Measurements from ENCODE around the gene JMJD8.
A peak's percentile ranks its signal among the peaks of the same experiment; 100 is the strongest.
"Not testable (repeated sequence)": the region's sequence is repeated elsewhere in the genome, so short reads cannot be mapped to it uniquely, and the experiment has no call there.

Gene JMJD8

DNA sequence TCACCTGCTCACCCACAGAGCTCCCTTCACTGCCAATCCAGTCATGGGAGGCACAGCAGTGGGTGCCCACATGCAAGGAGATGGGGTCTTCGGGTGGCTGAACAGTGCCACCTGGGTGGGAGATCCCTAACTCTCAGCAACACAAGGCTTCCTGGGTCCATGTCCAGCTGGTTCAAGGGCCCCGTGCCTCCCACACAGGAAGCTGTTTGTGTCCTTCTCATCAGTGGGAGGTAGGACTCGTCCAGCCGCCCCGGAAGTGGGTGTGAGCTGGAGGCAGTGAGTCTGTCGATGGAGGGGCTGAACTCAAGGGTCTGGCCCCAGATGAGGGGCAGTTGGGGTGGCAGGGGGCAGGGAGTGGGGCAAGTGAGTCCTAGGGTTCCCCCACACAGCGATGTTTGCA lies 19.9 kb upstream of the JMJD8 start:
- DNase-seq (ENCODE audit: low read depth in 1 of 2, low spot score in 1 of 2) = no peak
- in situ Hi-C loops (cut with HindIII; ENCODE audit: low pct_unique_long_range_greater_than_20kb, low sequenced_read_pairs) = loop anchor here (25.0 kb wide), 1 partner anchor 283 kb away; the partner anchor contains the start of gene SOX8
- no peak for TF ChIP-seq JUND (IDR thresholded peaks at IDR 0.05; ENCODE audit: low read depth)

DNA sequence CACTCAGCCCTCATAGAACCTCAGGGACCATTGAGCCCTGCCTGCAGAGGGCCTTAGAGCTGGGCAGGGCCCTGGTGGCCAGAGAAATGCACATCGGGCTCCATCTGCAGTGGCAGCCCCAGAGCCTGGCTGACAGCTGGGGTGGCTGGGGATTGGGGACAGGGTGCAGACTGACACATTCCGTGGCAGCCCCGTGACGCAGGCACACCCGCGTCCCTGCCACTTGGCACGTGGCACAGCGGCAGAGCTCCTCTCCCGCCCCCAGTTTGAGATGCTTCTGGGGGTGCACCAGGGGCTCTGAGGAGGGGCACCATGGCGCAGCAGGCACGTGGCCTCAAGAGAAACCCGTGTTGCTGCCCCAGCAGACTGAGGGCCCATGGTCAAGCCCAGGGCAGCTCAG lies 19.3 kb upstream of the JMJD8 start:
- TF ChIP-seq JUND (IDR thresholded peaks at IDR 0.05; ENCODE audit: low read depth) = no peak
- in situ Hi-C loops (cut with HindIII; ENCODE audit: low pct_unique_long_range_greater_than_20kb, low sequenced_read_pairs) = loop anchor here (25.0 kb wide), 1 partner anchor 284 kb away; the partner anchor contains the start of gene SOX8
- DNase-seq (ENCODE audit: low read depth in 1 of 2, low spot score in 1 of 2) = no peak

DNA sequence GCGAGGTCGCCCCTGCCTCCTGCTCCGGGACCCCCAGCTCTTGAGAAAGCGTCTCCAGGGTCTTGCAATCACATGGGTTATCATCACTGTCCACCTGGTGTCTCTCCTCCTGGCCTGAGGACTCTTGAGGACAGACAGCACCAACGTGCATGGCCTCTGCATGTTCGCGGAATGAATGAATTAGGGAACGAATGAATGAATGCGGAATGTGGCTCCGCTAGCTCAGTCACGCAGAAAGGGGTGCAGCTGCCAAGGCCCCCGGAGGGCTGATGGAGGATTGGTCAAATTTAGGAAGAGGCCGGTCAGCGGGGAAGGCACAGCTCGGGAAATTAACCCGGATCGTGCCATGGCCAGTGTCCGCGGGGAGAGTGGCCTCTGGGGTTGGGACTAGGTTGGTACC lies 18.2 kb upstream of the JMJD8 start:
- TF ChIP-seq JUND (IDR thresholded peaks at IDR 0.05; ENCODE audit: low read depth) = no peak
- in situ Hi-C loops (cut with HindIII; ENCODE audit: low pct_unique_long_range_greater_than_20kb, low sequenced_read_pairs) = loop anchor here (25.0 kb wide), 1 partner anchor 285 kb away; the partner anchor contains the start of gene SOX8
- no peak for DNase-seq (ENCODE audit: low read depth in 1 of 2, low spot score in 1 of 2)

DNA sequence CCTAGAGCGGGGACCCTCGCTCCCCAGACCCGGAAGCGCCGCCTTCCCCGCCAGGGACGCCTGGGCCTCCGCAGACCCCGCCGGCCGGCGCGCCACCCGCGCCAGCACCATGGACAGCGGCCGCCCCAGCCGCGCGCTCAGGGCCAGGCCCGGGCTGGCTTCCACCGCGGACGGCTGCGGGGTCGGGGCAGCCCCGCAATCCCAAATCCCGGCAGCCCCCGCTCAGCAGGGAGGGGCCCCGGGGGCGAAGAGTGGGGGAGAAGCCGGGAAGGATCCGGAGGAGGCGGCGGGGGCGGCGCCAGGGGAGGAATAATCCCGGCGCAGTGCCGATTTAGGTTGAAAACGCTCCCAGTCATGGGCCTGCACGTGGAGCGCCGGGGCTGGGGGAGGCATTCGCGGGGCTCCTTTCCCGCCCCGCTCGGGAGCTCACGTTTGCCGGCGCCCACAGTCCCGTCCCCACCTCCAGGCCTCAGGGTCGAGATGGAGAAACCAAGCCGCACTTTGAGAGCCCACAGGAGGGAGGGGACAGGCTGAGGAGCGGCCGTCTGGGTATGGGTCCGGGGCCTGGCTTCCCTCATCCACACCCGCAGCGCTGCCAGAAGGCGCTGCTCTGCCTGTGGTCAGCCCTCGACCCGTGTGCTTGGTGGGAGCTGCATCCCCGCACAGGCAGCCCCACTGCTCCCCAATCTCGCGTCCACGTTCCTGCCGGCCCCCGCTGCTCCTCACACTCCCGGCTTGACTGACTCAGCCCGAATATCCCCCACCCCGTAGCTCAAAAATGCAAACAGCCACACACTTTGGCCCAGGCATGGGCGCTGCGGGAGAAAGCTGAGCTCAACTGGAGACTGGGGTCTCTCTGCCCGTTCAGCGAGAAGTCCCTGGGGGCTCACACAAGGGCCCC lies 16.8 kb upstream of the JMJD8 start:
- DNase-seq (ENCODE audit: low read depth in 1 of 2, low spot score in 1 of 2) = peak; percentile 40 to 59
- in situ Hi-C loops (cut with HindIII; ENCODE audit: low pct_unique_long_range_greater_than_20kb, low sequenced_read_pairs) = loop anchor here (25.0 kb wide), 1 partner anchor 286 kb away; the partner anchor contains the start of gene SOX8
- TF ChIP-seq JUND (IDR thresholded peaks at IDR 0.05; ENCODE audit: low read depth) = no peak

DNA sequence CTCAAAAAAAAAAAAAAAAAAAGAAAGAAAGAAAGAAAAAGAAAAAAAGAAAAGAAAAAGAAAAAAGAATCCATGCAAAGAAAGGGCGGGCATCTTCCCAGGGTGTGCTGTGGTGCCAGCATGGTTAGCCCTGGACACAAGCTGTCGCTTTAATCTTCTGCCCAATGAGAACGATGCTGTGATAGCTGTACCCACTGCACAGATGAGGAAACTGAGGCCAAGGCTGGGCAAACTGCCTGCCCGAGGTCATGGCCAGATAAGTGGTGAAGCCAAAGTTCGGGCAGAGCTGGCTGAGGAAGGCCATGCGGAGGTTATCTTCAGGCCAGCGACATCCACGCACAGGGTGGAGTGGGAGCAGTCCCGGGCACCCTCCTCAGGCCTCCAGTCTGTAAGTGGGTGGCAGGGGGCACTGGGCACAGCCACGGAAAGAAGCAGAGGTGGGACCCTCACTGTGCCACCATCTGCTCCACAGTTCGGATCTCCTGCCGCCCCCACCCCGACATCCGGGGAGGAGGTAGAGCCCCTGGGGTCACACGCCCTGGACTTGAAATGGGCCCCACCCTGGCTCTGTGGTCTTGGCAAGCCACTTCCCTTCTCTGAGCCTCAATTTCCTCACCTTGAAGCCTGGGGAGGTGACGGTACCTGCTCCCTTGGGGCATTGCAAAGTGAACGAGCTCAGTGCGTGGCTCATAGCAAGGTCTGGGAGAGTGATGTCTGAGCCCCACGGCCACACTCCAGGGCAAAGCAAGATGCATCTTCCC lies 15.0 kb upstream of the JMJD8 start:
- no peak for DNase-seq (ENCODE audit: low read depth in 1 of 2, low spot score in 1 of 2)
- no peak for TF ChIP-seq JUND (IDR thresholded peaks at IDR 0.05; ENCODE audit: low read depth)
- in situ Hi-C loops (cut with HindIII; ENCODE audit: low pct_unique_long_range_greater_than_20kb, low sequenced_read_pairs) = no loop called here

DNA sequence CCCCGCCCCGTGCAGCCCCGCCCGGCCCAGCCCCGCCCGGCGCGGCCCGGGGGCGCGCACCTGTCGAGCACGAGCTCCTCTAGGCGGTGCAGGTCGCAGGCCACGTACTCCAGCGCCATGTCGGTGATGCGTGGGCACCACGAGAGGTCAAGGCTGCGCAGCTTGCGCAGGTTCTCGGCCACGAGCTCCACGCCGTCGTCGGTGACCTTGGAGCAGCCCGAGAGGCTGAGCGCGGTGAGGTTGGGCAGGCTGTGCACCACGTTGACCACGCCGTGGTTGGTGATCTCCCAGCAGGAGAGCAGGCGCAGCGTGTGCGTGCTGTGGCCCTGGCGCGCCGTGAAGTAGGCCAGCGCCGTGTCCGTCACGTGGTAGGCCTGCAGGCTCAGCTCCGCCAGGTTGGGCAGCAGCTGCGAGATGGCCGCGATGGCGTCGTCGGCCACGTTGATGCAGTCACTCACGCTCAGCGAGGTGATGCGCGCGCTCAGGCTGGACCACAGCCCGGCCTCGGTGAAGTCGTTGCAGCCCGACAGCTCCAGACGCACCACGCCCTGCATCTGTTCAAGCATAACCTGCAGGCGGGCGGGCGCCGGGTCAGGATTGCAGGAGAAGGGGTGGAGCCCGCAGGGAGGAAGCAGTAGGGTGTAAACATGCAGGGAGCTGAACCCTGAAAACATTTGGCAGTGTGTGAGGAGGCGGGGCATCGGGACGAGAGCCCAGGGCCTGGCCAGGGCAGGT lies 11.4 kb upstream of the JMJD8 start:
- in situ Hi-C loops (cut with HindIII; ENCODE audit: low pct_unique_long_range_greater_than_20kb, low sequenced_read_pairs) = no loop called here
- DNase-seq (ENCODE audit: low read depth in 1 of 2, low spot score in 1 of 2) = no peak
- TF ChIP-seq JUND (IDR thresholded peaks at IDR 0.05; ENCODE audit: low read depth) = no peak

DNA sequence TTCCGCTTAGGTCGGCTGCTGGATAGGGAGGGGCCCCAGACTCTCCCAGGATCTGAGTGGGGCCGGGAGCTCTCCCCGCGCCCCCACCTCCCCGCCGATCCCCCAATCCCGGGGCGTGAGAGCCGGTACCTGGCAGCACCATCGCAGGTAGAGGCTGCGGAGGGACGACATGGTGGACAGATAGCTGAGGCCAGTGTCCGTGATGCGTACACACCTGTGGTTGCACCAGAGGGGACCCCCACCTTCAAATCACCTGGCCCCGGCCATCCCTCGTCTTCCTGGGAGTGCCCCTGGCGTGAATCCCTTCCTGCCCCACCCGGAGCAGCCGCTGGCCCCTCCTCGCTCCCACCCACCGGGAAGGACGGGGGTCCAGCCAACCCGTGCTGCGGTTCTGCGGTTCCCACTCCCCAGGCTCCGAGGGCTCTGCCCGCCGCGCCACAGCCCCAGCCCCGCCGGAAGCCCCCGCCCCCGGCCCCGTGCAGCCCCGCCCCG lies 10.8 kb upstream of the JMJD8 start:
- TF ChIP-seq JUND (IDR thresholded peaks at IDR 0.05; ENCODE audit: low read depth) = no peak
- DNase-seq (ENCODE audit: low read depth in 1 of 2, low spot score in 1 of 2) = no peak
- in situ Hi-C loops (cut with HindIII; ENCODE audit: low pct_unique_long_range_greater_than_20kb, low sequenced_read_pairs) = no loop called here

DNA sequence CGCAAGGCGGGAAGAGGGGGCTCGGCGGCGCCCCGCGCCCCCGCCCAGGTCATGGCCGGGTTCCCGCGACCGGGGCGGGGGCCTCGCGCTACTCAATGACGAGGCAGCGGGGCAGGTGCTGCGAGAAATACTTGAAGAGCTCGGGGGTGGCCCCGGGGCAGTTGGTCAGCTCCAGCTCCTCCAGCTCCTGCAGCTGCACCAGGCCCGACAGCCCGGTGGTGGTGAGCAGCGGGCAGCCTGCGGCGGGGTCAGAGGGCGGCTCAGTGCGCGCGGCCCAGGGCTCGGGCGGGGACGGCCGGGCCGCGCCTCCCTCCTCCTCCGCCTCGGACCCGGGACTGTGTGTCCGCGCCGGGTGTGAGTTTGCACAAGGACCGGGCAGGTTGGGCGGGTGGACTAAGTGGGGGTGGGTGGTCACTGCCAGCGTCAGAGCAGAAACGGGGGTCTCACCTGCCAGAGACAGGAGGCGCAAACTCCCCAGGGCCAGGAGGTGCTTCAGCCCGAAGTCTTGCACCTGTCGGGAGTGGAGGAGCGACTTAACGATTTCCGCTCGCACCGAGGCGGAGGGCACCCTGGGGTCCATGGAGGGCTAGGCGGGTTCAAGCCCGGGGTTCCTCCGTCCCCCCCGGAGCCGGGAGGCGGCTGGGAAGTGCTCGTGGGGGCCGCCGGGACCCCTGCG lies 10.2 kb upstream of the JMJD8 start:
- no peak for TF ChIP-seq JUND (IDR thresholded peaks at IDR 0.05; ENCODE audit: low read depth)
- no peak for DNase-seq (ENCODE audit: low read depth in 1 of 2, low spot score in 1 of 2)
- in situ Hi-C loops (cut with HindIII; ENCODE audit: low pct_unique_long_range_greater_than_20kb, low sequenced_read_pairs) = no loop called here

DNA sequence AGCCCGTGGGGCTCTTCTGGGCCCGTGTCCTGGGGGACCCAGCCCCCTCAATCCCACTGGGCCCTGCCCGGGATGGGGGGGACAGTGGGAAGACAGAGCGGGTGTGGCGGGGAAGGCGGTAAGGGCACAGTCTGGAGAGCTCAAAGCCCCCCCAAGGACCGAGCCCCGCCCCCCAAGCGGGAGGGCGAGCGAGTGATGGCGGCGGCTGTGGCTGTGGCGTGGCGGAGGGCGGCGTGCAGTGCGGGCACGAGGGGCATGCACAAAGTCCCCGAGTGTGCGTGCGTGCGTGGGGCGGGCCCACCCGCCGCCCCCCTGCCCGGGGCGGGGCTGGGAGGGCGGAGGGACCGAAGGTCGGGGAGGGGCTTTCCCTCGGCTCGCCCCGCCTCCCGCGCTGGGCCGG lies 9.6 kb upstream of the JMJD8 start:
- DNase-seq (ENCODE audit: low read depth in 1 of 2, low spot score in 1 of 2) = no peak
- in situ Hi-C loops (cut with HindIII; ENCODE audit: low pct_unique_long_range_greater_than_20kb, low sequenced_read_pairs) = no loop called here
- no peak for TF ChIP-seq JUND (IDR thresholded peaks at IDR 0.05; ENCODE audit: low read depth)

DNA sequence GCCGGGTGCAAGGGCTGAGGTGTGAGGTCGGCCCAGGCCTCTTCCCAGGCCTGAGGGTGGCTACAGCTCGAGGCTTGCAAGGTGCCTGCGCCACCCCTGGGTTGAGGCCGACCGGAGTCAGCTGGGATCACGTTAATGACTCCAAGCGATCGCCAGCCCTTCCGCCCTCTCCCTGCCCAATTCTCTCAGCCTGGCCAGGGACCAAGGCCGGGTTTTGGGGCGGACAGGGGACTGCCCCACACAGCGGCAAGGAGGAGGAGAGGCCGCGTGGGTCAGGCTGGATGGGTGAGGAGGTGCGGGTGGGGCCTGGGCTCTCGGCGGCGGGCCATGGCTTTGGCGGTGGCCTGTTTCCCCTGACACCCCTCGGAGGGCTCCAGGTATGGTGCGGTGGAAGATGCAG lies 9.2 kb upstream of the JMJD8 start:
- no peak for TF ChIP-seq JUND (IDR thresholded peaks at IDR 0.05; ENCODE audit: low read depth)
- in situ Hi-C loops (cut with HindIII; ENCODE audit: low pct_unique_long_range_greater_than_20kb, low sequenced_read_pairs) = no loop called here
- DNase-seq (ENCODE audit: low read depth in 1 of 2, low spot score in 1 of 2) = no peak

DNA sequence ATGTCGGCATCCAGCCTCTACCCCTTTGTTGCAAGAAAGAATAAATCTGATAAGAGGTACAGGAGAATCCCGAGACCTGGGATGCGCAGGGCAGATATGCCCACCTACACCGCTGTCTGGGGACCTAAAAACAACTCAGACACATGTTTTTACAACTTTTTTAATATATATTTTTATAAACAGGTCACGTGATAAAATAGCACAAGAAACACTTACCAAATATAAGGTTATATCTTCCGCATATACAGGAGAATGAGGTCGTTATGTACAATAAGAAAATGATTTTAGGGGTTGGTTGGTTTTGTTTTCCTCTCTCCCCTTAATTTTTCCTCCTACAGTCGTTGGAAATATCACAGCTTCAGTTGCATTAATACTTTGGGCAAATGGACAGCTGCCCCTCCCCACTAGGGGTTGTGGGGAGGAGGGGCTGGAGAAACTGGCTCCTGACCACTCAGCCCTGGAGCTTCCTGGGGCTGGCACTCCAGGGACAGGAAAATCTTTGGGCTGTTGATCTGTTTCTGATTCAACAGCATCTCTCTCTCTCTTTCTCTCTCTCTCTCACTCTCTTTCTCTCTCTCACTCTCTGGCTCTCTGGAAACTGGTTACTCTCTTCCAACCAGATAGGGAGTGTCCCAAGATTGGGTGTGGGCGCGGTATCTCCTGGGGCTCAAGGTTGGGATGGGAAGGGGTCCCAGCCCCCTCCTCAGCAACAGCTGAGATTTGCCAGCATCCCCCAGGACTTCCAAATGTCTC lies 8.4 kb upstream of the JMJD8 start:
- in situ Hi-C loops (cut with HindIII; ENCODE audit: low pct_unique_long_range_greater_than_20kb, low sequenced_read_pairs) = no loop called here
- no peak for TF ChIP-seq JUND (IDR thresholded peaks at IDR 0.05; ENCODE audit: low read depth)
- DNase-seq (ENCODE audit: low read depth in 1 of 2, low spot score in 1 of 2) = no peak

DNA sequence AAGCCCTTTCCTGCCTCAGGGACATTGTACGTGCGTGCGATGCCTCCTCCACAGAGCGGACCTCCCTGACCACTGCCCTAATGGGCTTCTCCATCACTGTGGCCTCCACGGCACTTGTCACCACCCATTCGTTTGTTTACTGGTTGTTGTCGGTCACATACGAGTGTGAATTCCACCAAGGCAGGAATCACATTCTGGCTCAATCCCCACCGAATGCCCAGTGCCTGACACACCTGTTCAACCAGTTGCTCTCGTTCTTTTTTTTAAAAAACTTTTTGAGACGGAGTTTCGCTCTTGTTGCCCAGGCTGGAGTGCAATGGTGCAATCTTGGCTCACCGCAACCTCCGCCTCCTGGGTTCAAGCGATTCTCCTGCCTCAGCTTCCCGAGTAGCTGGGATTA lies 7.1 kb upstream of the JMJD8 start:
- in situ Hi-C loops (cut with HindIII; ENCODE audit: low pct_unique_long_range_greater_than_20kb, low sequenced_read_pairs) = not testable (repeated sequence)
- peak in 1 of 2 experiments; percentile 58 for DNase-seq (ENCODE audit: low read depth in 1 of 2, low spot score in 1 of 2)

Measured in T47D (cell line).